ENCODE results near the gene CLDN12.

CLDN12 gene

DNA sequence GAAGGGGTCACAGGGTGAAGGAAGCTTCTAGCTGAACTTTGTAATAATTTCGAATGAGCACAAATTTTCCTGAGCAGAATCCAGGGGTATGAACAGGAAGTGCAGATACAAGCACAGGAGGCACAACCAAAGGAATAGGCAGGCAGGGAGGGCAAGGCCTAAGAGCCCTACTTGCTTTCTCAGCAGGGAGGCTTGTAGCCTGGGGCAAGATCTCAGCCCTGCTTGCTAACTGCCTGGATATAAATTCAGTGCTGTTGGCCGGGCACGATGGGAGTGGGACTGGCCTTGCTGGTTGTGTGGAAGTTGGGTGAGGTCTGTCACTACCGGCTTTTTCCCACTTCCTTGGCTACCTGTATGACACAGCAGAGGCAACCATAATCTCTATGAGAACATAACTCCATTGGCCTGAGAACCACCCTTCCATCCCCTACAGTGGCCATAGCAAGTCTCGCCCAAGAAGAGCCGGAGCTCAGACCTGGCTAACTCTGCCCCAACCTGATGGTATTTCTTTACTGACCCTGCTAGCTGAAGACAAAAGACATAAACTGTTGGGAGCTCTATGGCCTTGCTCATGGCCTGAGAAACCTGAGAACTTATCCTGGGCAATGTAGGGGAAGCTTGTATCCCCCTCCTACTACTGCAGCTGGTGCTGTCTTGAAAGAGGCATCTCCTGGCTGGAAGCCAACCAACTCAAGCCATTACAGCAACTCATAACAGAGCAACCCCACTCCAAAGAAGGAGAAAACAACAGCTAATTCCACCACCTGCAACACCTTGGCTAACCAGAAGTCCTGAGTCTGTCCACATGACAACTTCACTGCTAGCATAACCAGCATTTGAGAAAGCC is 27.6 kb downstream of the CLDN12 start:
- TF ChIP-seq, protein P1, sequence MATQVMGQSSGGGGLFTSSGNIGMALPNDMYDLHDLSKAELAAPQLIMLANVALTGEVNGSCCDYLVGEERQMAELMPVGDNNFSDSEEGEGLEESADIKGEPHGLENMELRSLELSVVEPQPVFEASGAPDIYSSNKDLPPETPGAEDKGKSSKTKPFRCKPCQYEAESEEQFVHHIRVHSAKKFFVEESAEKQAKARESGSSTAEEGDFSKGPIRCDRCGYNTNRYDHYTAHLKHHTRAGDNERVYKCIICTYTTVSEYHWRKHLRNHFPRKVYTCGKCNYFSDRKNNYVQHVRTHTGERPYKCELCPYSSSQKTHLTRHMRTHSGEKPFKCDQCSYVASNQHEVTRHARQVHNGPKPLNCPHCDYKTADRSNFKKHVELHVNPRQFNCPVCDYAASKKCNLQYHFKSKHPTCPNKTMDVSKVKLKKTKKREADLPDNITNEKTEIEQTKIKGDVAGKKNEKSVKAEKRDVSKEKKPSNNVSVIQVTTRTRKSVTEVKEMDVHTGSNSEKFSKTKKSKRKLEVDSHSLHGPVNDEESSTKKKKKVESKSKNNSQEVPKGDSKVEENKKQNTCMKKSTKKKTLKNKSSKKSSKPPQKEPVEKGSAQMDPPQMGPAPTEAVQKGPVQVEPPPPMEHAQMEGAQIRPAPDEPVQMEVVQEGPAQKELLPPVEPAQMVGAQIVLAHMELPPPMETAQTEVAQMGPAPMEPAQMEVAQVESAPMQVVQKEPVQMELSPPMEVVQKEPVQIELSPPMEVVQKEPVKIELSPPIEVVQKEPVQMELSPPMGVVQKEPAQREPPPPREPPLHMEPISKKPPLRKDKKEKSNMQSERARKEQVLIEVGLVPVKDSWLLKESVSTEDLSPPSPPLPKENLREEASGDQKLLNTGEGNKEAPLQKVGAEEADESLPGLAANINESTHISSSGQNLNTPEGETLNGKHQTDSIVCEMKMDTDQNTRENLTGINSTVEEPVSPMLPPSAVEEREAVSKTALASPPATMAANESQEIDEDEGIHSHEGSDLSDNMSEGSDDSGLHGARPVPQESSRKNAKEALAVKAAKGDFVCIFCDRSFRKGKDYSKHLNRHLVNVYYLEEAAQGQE (IDR thresholded peaks at IDR 0.05; ENCODE audit: insufficient read depth in 1 of 2, low read depth in 2 of 2, low read length in 2 of 2) = no peak
- TF ChIP-seq SIN3A (IDR thresholded peaks at IDR 0.05; ENCODE audit: borderline replicate concordance, insufficient read depth, low read length) (no peak), FOXP2 (optimal IDR thresholded peaks at IDR 0.05; ENCODE audit: borderline replicate concordance, extremely low read depth, extremely low read length, insufficient read depth) (no peak)

DNA sequence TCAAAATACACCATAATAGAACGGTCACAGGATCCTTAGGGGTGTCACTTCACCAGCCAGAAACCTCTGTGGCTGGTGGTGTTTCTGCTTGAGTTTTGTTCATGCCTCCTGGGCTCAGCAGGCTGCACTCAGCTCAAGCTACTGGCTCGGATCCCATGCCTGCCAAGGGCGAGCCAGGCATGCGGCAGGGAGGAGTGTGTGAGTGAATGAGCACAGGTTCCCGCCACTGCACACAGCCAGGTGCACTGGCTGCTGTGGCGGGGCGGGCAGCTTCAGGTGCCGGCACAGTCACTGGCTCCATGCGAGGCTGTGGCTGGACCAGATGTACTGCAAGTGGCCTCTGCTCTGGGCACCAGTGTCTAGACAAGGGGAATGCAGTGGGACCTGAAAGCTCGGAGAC is 29.5 kb downstream of the CLDN12 start:
- no peak for TF ChIP-seq POLR2AphosphoS5 (IDR thresholded peaks at IDR 0.05; ENCODE audit: low read depth, low read length)
- TF ChIP-seq, protein P1 (IDR thresholded peaks at IDR 0.05; ENCODE audit: insufficient read depth in 1 of 2, low read depth in 2 of 2, low read length in 2 of 2) = no peak
- TF ChIP-seq FOXP2 (optimal IDR thresholded peaks at IDR 0.05; ENCODE audit: borderline replicate concordance, extremely low read depth, extremely low read length, insufficient read depth) = no peak
- TF ChIP-seq SIN3A (IDR thresholded peaks at IDR 0.05; ENCODE audit: borderline replicate concordance, insufficient read depth, low read length) = no peak
- no peak for TF ChIP-seq TAF1 (IDR thresholded peaks at IDR 0.05; ENCODE audit: borderline replicate concordance, insufficient read depth, low read length)

DNA sequence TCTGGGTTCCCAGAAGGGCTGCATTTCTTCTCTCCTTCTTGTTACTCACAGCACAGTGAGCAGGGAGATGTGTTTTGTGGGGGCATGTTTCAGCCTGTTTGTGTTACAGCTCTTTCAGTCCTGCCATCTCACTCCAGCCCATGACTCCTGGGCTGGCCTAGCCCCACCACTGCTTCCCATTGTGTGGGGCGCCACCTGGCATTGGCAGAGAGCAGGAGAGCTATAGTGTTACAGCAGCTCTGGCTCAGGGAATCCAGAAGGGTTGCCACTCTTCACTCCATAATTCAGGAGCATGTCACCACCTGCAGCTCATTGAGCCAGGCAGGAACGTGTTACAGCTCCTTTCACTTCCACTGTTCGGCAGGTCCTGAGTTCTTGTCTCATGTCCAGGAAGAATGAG is 30.0 kb downstream of the CLDN12 start:
- TF ChIP-seq, protein P1 (IDR thresholded peaks at IDR 0.05; ENCODE audit: insufficient read depth in 1 of 2, low read depth in 2 of 2, low read length in 2 of 2) = no peak
- TF ChIP-seq SIN3A (IDR thresholded peaks at IDR 0.05; ENCODE audit: borderline replicate concordance, insufficient read depth, low read length) (no peak), POLR2AphosphoS5 (IDR thresholded peaks at IDR 0.05; ENCODE audit: low read depth, low read length) (no peak), TAF1 (IDR thresholded peaks at IDR 0.05; ENCODE audit: borderline replicate concordance, insufficient read depth, low read length) (no peak), FOXP2 (optimal IDR thresholded peaks at IDR 0.05; ENCODE audit: borderline replicate concordance, extremely low read depth, extremely low read length, insufficient read depth) (no peak)

DNA sequence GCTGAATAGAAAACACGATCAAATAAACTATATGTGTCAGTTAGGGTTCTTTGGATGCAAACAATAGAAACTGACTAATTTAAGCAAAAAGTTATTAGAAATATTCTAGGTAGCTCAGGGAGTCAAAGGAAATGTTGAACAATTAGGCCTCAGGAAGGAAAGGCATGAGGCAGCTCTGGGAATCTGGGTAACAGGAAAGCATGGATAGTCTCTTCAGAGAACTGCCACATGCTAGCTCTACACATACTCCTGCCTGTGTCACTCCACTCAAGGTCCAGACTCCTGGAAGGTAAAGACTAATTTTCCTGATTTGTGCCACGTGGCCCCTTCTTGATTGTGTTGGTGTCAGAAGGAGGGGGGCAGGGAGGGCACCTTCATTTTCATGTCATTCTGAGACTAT is 42.4 kb downstream of the CLDN12 start:
- TF ChIP-seq SIN3A (IDR thresholded peaks at IDR 0.05; ENCODE audit: borderline replicate concordance, insufficient read depth, low read length) (no peak), POLR2AphosphoS5 (IDR thresholded peaks at IDR 0.05; ENCODE audit: low read depth, low read length) (no peak), FOXP2 (optimal IDR thresholded peaks at IDR 0.05; ENCODE audit: borderline replicate concordance, extremely low read depth, extremely low read length, insufficient read depth) (no peak), TAF1 (IDR thresholded peaks at IDR 0.05; ENCODE audit: borderline replicate concordance, insufficient read depth, low read length) (no peak)
- TF ChIP-seq, protein P1 (IDR thresholded peaks at IDR 0.05; ENCODE audit: insufficient read depth in 1 of 2, low read depth in 2 of 2, low read length in 2 of 2) = no peak
